Activated T-helper 1 cell treated with anti-CD3 and anti-CD28 coated beads, Interleukin-12 subunit alpha, Interleukin-12 subunit beta, Interleukin-2, Interleukin-4 antibody, amounts not matched to agents 30 ng/mL and 10 ng/mL and 1 ng/mL, durations not matched to agents 14 hours and 24 hours and 36 hours (primary cell): ENCODE data around the gene IL15RA. TPM values are rescaled to one million over a fixed set of nuclear protein-coding genes. Genes with fewer than 3 reads are reported as not detected.

Experiments used
- DNase-seq: peaks from one replicate; pipeline ENCODE4 v3.0.0; 2021; ENCODE audit warnings: low spot score
- H3K27ac Mint-ChIP-seq: one replicate; pipeline ENCODE4 v1.8.0; 2021; ENCODE audit warnings: mild to moderate bottlenecking, mixed read lengths
- H3K27me3 Mint-ChIP-seq: one replicate; pipeline ENCODE4 v1.8.0; 2022; ENCODE audit warnings: mild to moderate bottlenecking, moderate library complexity, mixed read lengths; ENCODE audit not compliant: insufficient read depth
- H3K36me3 Mint-ChIP-seq: one replicate; pipeline ENCODE4 v1.8.0; 2021; ENCODE audit warnings: low read depth, mixed read lengths
- H3K4me1 Mint-ChIP-seq: one replicate; pipeline ENCODE4 v1.8.0; 2021; ENCODE audit warnings: low read depth, mixed read lengths
- H3K4me3 Mint-ChIP-seq: one replicate; pipeline ENCODE4 v1.8.0; 2021; ENCODE audit warnings: mild to moderate bottlenecking, moderate library complexity, mixed read lengths
- H3K9me3 Mint-ChIP-seq: one replicate; pipeline ENCODE4 v1.8.0; 2021; ENCODE audit warnings: mixed read lengths
- intact Hi-C: fragments of 100-400 bp; cut with micrococcal nuclease; formaldehyde crosslinking; loops from one replicate; pipeline ENCODE4 v1.15.1; 2024
- total RNA-seq: library from RNA; stranded (reverse); gene quantifications from 2 replicates; pipeline ENCODE4 v1.2.3, GENCODE V29; 2022

IL15RA gene
- total RNA-seq, 1 donor from 2014 or later, result 23.4 TPM

- Mint-ChIP-seq H3K4me1 (peaks cover 13% of the 10 kb centered on the region), H3K4me3 (no peak overlapping the region)
Observed at GRCh38 chr10:5943536-5943935, 33.8 kb downstream of the IL15RA start.

GRCh38 chr10:5942474-5942873 lies 34.9 kb downstream of the IL15RA start:
- DNase-seq, result no peak
- Mint-ChIP-seq H3K4me3 (no peak overlapping the region), H3K27me3 (no peaks in the 10 kb centered on the region), H3K9me3 (no peaks in the 10 kb centered on the region), H3K27ac (no peak overlapping the region), H3K36me3 (peaks cover 13% of the 10 kb centered on the region), H3K4me1 (peaks cover 13% of the 10 kb centered on the region)
- intact Hi-C loops, result no loop called here

More at GRCh38 chr10:5943536-5943935, 33.8 kb downstream of the IL15RA start:
- H3K27me3 Mint-ChIP-seq, result no peaks in the 10 kb centered on the region
- no peak overlapping the region for H3K27ac Mint-ChIP-seq
- peaks cover 4% of the 10 kb centered on the region for H3K36me3 Mint-ChIP-seq
- intact Hi-C loops, result no loop called here
- DNase-seq, result no peak
- H3K9me3 Mint-ChIP-seq, result no peaks in the 10 kb centered on the region

- Mint-ChIP-seq H3K27ac (no peak overlapping the region), H3K9me3 (no peaks in the 10 kb centered on the region), H3K4me1 (peaks cover 13% of the 10 kb centered on the region), H3K27me3 (no peaks in the 10 kb centered on the region), H3K4me3 (no peak overlapping the region), H3K36me3 (peaks cover 14% of the 10 kb centered on the region)
- intact Hi-C loops, result no loop called here
- no peak for DNase-seq
Observed at GRCh38 chr10:5942001-5942400, 35.3 kb downstream of the IL15RA start.

GRCh38 chr10:5941579-5941978 lies 35.8 kb downstream of the IL15RA start:
- Mint-ChIP-seq H3K36me3 (peaks cover 14% of the 10 kb centered on the region), H3K27me3 (no peaks in the 10 kb centered on the region), H3K4me3 (no peak overlapping the region), H3K27ac (no peak overlapping the region), H3K9me3 (no peaks in the 10 kb centered on the region), H3K4me1 (peaks cover 13% of the 10 kb centered on the region)
- intact Hi-C loops, result no loop called here
- no peak for DNase-seq

GRCh38 chr10:5940807-5941218 lies 36.5 kb downstream of the IL15RA start:
- intact Hi-C loops, result no loop called here
- Mint-ChIP-seq H3K4me1 (peaks cover 8% of the 10 kb centered on the region), H3K36me3 (peaks cover 18% of the 10 kb centered on the region), H3K4me3 (no peak overlapping the region), H3K9me3 (no peaks in the 10 kb centered on the region), H3K27me3 (no peaks in the 10 kb centered on the region), H3K27ac (no peak overlapping the region)
- no peak for DNase-seq

- intact Hi-C loops, result no loop called here
- no peak overlapping the region for H3K4me3 Mint-ChIP-seq
Observed at GRCh38 chr10:5938291-5938690, 39.1 kb downstream of the IL15RA start.

GRCh38 chr10:5937016-5937415 lies 40.3 kb downstream of the IL15RA start:
- intact Hi-C loops, result no loop called here
- no peak overlapping the region for H3K27ac Mint-ChIP-seq
- H3K27me3 Mint-ChIP-seq, result no peaks in the 10 kb centered on the region
- H3K9me3 Mint-ChIP-seq, result no peaks in the 10 kb centered on the region
- H3K4me3 Mint-ChIP-seq, result no peak overlapping the region
- DNase-seq, result no peak
- H3K4me1 Mint-ChIP-seq, result no peaks in the 10 kb centered on the region
- H3K36me3 Mint-ChIP-seq, result peaks cover 26% of the 10 kb centered on the region

More at GRCh38 chr10:5938291-5938690, 39.1 kb downstream of the IL15RA start:
- Mint-ChIP-seq H3K36me3 (peaks cover 21% of the 10 kb centered on the region), H3K27me3 (no peaks in the 10 kb centered on the region), H3K9me3 (no peaks in the 10 kb centered on the region), H3K27ac (no peak overlapping the region), H3K4me1 (no peaks in the 10 kb centered on the region)
- no peak for DNase-seq

- Mint-ChIP-seq H3K36me3 (peaks cover 31% of the 10 kb centered on the region), H3K9me3 (no peaks in the 10 kb centered on the region), H3K27me3 (no peaks in the 10 kb centered on the region), H3K4me3 (no peak overlapping the region), H3K4me1 (no peaks in the 10 kb centered on the region), H3K27ac (no peak overlapping the region)
- no peak for DNase-seq
- intact Hi-C loops, result no loop called here
Observed at GRCh38 chr10:5935628-5936027, 41.7 kb downstream of the IL15RA start.

- Mint-ChIP-seq H3K9me3 (no peaks in the 10 kb centered on the region), H3K36me3 (peaks cover 43% of the 10 kb centered on the region), H3K4me3 (no peak overlapping the region), H3K27ac (no peak overlapping the region), H3K27me3 (no peaks in the 10 kb centered on the region), H3K4me1 (no peaks in the 10 kb centered on the region)
- intact Hi-C loops, result loop anchor here (1.0 kb wide), 1 partner anchor 14 kb away; no protein-coding TSS in a partner anchor
- no peak for DNase-seq
Observed at GRCh38 chr10:5933909-5934546, 43.3 kb downstream of the IL15RA start.

- H3K27me3 Mint-ChIP-seq, result no peaks in the 10 kb centered on the region
- intact Hi-C loops, result no loop called here
- no peak for DNase-seq
- no peaks in the 10 kb centered on the region for H3K4me1 Mint-ChIP-seq
- H3K36me3 Mint-ChIP-seq, result peaks cover 40% of the 10 kb centered on the region
- H3K27ac Mint-ChIP-seq, result no peak overlapping the region
- H3K9me3 Mint-ChIP-seq, result no peaks in the 10 kb centered on the region
- no peak overlapping the region for H3K4me3 Mint-ChIP-seq
Observed at GRCh38 chr10:5932345-5932744, 45.0 kb downstream of the IL15RA start.

- H3K9me3 Mint-ChIP-seq, result no peaks in the 10 kb centered on the region
- no peak overlapping the region for H3K27ac Mint-ChIP-seq
- no peak for DNase-seq
- no peaks in the 10 kb centered on the region for H3K4me1 Mint-ChIP-seq
- H3K4me3 Mint-ChIP-seq, result no peak overlapping the region
- intact Hi-C loops, result no loop called here
- H3K27me3 Mint-ChIP-seq, result no peaks in the 10 kb centered on the region
- peaks cover 46% of the 10 kb centered on the region for H3K36me3 Mint-ChIP-seq
Observed at GRCh38 chr10:5930272-5930671, 47.1 kb downstream of the IL15RA start.

- Mint-ChIP-seq H3K4me3 (no peak overlapping the region), H3K27me3 (no peaks in the 10 kb centered on the region), H3K36me3 (peaks cover 50% of the 10 kb centered on the region), H3K9me3 (no peaks in the 10 kb centered on the region), H3K27ac (no peak overlapping the region), H3K4me1 (no peaks in the 10 kb centered on the region)
- intact Hi-C loops, result no loop called here
- DNase-seq, result no peak
Observed at GRCh38 chr10:5929442-5929841, 47.9 kb downstream of the IL15RA start.

- Mint-ChIP-seq H3K36me3 (peaks cover 59% of the 10 kb centered on the region), H3K4me1 (no peaks in the 10 kb centered on the region), H3K27me3 (no peaks in the 10 kb centered on the region), H3K4me3 (no peak overlapping the region), H3K9me3 (no peaks in the 10 kb centered on the region), H3K27ac (no peak overlapping the region)
- no peak for DNase-seq
- intact Hi-C loops, result no loop called here
Observed at GRCh38 chr10:5927306-5927705, 50.0 kb downstream of the IL15RA start.

GRCh38 chr10:5924889-5925288 lies 52.5 kb downstream of the IL15RA start:
- no peak overlapping the region for H3K27ac Mint-ChIP-seq
- peaks cover 63% of the 10 kb centered on the region for H3K36me3 Mint-ChIP-seq
- H3K4me1 Mint-ChIP-seq, result no peaks in the 10 kb centered on the region
- intact Hi-C loops, result no loop called here
- DNase-seq, result no peak
- no peaks in the 10 kb centered on the region for H3K27me3 Mint-ChIP-seq
- no peaks in the 10 kb centered on the region for H3K9me3 Mint-ChIP-seq
- no peak overlapping the region for H3K4me3 Mint-ChIP-seq
